ENCODE results near the gene HMGCS1. TPM values are rescaled to one million over a fixed set of nuclear protein-coding genes. Genes with fewer than 3 reads are reported as not detected.

Gene HMGCS1
- total and polyA plus RNA-seq, 4 donors = 91.9 to 360 (median 164) TPM

- 56 to 74% methylated on average over 3 of the region's 3 CpGs for WGBS, 2 donors
- no peak overlapping the region for H3K9ac ChIP-seq (ENCODE audit: insufficient read depth in 1 of 2, low read length in 2 of 2)
- H3K36me3 ChIP-seq (ENCODE audit: control insufficient read depth in 4 of 4, insufficient read depth in 4 of 4, low read length in 4 of 4) = peaks cover 4 to 18% (median 13%) of the 10 kb centered on the region in 4 donors
- no peak for TF ChIP-seq CTCF (IDR thresholded peaks at IDR 0.05; ENCODE audit: control extremely low read depth, extremely low read depth)
- no peaks in the 10 kb centered on the region for H3K27me3 ChIP-seq (ENCODE audit: control insufficient read depth in 3 of 3, insufficient read depth in 3 of 3, low read length in 2 of 3)
- peaks cover 0 to 18% (median 0%) of the 10 kb centered on the region in 5 donors for H3K4me1 ChIP-seq (ENCODE audit: control insufficient read depth in 5 of 5, insufficient read depth in 5 of 5, low read length in 5 of 5)
- H3K4me3 ChIP-seq = no peak overlapping the region
- no peaks in the 10 kb centered on the region for H3K9me3 ChIP-seq (ENCODE audit: control insufficient read depth in 4 of 4, insufficient read depth in 3 of 4, low read length in 3 of 4)
- no peak overlapping the region for H3K27ac ChIP-seq (ENCODE audit: low read depth in 1 of 2, low read length in 1 of 2)
- no peak for ATAC-seq (ENCODE audit: insufficient read depth, low FRiP score)
- DNase-seq = peak in 2 of 3 donors; percentile 15 to 32
These were observed 11.5 kb downstream of the HMGCS1 start for GRCh38 chr5:43301653-43302091.

DNA sequence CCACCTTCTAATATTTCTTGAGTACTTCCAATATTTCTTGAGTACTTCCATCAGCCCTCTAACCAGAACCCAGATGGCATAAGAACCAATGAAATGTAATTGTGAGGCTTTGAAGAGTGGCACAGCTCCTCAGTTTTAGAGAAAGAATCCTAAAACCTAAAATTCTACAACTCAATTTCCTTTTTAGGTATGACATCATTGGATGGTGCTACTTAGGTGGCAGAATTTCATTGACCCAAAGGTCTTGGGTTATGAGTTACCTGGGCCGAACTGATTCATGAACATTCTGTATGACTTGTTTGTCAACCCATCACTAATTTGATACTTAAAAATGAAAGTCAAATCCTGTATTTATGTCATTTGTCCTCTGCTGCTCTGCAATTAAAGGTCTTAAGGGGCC, 13.1 kb downstream of the HMGCS1 start:
- no peak for ATAC-seq (ENCODE audit: insufficient read depth, low FRiP score)
- Histone ChIP-seq H3K9ac (ENCODE audit: insufficient read depth in 1 of 2, low read length in 2 of 2) (no peak overlapping the region), H3K4me3 (no peak overlapping the region), H3K36me3 (ENCODE audit: control insufficient read depth in 4 of 4, insufficient read depth in 4 of 4, low read length in 4 of 4) (peaks cover 4 to 26% (median 21%) of the 10 kb centered on the region in 4 donors), H3K27ac (ENCODE audit: low read depth in 1 of 2, low read length in 1 of 2) (no peak overlapping the region), H3K4me1 (ENCODE audit: control insufficient read depth in 5 of 5, insufficient read depth in 5 of 5, low read length in 5 of 5) (peaks cover 0 to 21% (median 0%) of the 10 kb centered on the region in 5 donors), H3K9me3 (ENCODE audit: control insufficient read depth in 4 of 4, insufficient read depth in 3 of 4, low read length in 3 of 4) (no peaks in the 10 kb centered on the region), H3K27me3 (ENCODE audit: control insufficient read depth in 3 of 3, insufficient read depth in 3 of 3, low read length in 2 of 3) (no peaks in the 10 kb centered on the region)
- 93 to 96% methylated on average over 1 of the region's 1 CpG for WGBS, 2 donors
- DNase-seq = no peak
- no peak for TF ChIP-seq CTCF (IDR thresholded peaks at IDR 0.05; ENCODE audit: control extremely low read depth, extremely low read depth)

- Histone ChIP-seq H3K4me1 (ENCODE audit: control insufficient read depth in 5 of 5, insufficient read depth in 5 of 5, low read length in 5 of 5) (peaks cover 0 to 22% (median 0%) of the 10 kb centered on the region in 5 donors), H3K9ac (ENCODE audit: insufficient read depth in 1 of 2, low read length in 2 of 2) (no peak overlapping the region), H3K9me3 (ENCODE audit: control insufficient read depth in 4 of 4, insufficient read depth in 3 of 4, low read length in 3 of 4) (no peaks in the 10 kb centered on the region), H3K27ac (ENCODE audit: low read depth in 1 of 2, low read length in 1 of 2) (no peak overlapping the region), H3K4me3 (no peak overlapping the region), H3K27me3 (ENCODE audit: control insufficient read depth in 3 of 3, insufficient read depth in 3 of 3, low read length in 2 of 3) (no peaks in the 10 kb centered on the region), H3K36me3 (ENCODE audit: control insufficient read depth in 4 of 4, insufficient read depth in 4 of 4, low read length in 4 of 4) (peaks cover 9 to 36% (median 27%) of the 10 kb centered on the region in 4 donors)
- WGBS, 2 donors = 96 to 98% methylated on average over 5 of the region's 5 CpGs
- TF ChIP-seq CTCF (IDR thresholded peaks at IDR 0.05; ENCODE audit: control extremely low read depth, extremely low read depth) = no peak
- ATAC-seq (ENCODE audit: insufficient read depth, low FRiP score) = no peak
- DNase-seq = no peak
These were observed 14.8 kb downstream of the HMGCS1 start for GRCh38 chr5:43298443-43298842.

DNA sequence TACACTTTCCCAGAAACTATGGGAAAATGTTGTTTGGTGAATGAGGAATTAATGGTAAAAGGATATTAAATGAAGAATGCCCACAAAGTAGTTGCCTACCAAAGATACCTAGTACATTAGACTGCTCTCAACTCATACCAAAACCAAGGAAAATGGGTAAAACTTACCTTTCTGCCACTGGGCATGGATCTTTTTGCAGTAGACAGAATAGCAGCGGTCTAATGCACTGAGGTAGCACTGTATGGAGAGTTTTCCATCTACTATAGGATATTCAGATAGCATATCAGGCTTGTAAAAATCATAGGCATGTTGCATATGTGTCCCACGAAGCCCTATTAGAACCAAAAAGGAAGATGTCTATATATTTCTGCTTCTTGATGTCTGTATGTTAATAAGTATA, 16.4 kb downstream of the HMGCS1 start:
- DNase-seq = no peak
- ATAC-seq (ENCODE audit: insufficient read depth, low FRiP score) = no peak
- Histone ChIP-seq H3K9me3 (ENCODE audit: control insufficient read depth in 4 of 4, insufficient read depth in 3 of 4, low read length in 3 of 4) (no peaks in the 10 kb centered on the region), H3K4me1 (ENCODE audit: control insufficient read depth in 5 of 5, insufficient read depth in 5 of 5, low read length in 5 of 5) (peaks cover 0 to 12% (median 0%) of the 10 kb centered on the region in 5 donors), H3K9ac (ENCODE audit: insufficient read depth in 1 of 2, low read length in 2 of 2) (no peak overlapping the region), H3K36me3 (ENCODE audit: control insufficient read depth in 4 of 4, insufficient read depth in 4 of 4, low read length in 4 of 4) (peaks cover 10 to 45% (median 33%) of the 10 kb centered on the region in 4 donors), H3K27me3 (ENCODE audit: control insufficient read depth in 3 of 3, insufficient read depth in 3 of 3, low read length in 2 of 3) (no peaks in the 10 kb centered on the region), H3K4me3 (no peak overlapping the region), H3K27ac (ENCODE audit: low read depth in 1 of 2, low read length in 1 of 2) (no peak overlapping the region)
- no peak for TF ChIP-seq CTCF (IDR thresholded peaks at IDR 0.05; ENCODE audit: control extremely low read depth, extremely low read depth)
- WGBS, 2 donors = 97 to 99% methylated on average over 2 of the region's 2 CpGs

Measured in lung (tissue), 12 donors.